Measurements from ENCODE around the gene CIROP. TPM values are rescaled to one million over a fixed set of nuclear protein-coding genes. Genes with fewer than 3 reads are reported as not detected.

Gene CIROP
- total and polyA plus RNA-seq, 4 donors: not detected

DNA sequence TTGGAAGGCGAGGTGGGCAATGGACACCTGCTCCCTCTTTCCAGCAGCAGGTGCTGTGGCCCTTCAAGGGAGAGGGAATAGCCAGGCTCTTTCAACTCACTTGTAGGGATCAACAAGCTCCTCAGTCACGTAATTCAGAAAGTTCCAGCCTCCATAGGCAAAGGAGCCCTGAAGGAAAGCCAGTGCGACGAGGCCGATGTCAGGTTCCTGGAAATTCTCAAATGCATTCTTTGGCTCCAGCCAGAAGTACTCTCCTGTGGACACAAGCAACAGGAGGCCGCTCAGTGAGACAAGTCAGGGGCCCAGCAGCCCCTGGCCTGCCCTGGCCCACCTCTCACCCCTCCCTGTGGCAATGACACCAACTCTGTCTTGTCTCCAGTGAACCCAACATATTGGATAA is 35.6 kb upstream of the CIROP start:
- 83 to 89% methylated on average over 6 of the region's 6 CpGs for WGBS, 2 donors
- TF ChIP-seq, protein P1, sequence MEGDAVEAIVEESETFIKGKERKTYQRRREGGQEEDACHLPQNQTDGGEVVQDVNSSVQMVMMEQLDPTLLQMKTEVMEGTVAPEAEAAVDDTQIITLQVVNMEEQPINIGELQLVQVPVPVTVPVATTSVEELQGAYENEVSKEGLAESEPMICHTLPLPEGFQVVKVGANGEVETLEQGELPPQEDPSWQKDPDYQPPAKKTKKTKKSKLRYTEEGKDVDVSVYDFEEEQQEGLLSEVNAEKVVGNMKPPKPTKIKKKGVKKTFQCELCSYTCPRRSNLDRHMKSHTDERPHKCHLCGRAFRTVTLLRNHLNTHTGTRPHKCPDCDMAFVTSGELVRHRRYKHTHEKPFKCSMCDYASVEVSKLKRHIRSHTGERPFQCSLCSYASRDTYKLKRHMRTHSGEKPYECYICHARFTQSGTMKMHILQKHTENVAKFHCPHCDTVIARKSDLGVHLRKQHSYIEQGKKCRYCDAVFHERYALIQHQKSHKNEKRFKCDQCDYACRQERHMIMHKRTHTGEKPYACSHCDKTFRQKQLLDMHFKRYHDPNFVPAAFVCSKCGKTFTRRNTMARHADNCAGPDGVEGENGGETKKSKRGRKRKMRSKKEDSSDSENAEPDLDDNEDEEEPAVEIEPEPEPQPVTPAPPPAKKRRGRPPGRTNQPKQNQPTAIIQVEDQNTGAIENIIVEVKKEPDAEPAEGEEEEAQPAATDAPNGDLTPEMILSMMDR (IDR thresholded peaks at IDR 0.05; ENCODE audit: control extremely low read depth, extremely low read depth): no peak
- Histone ChIP-seq H3K9me3 (ENCODE audit: control insufficient read depth in 4 of 4, insufficient read depth in 3 of 4, low read length in 3 of 4) (no peaks in the 10 kb centered on the region), H3K4me3 (no peak overlapping the region), H3K9ac (ENCODE audit: insufficient read depth in 1 of 2, low read length in 2 of 2) (no peak overlapping the region), H3K36me3 (ENCODE audit: control insufficient read depth in 4 of 4, insufficient read depth in 4 of 4, low read length in 4 of 4) (peaks cover 0 to 51% (median 24%) of the 10 kb centered on the region in 4 donors), H3K4me1 (ENCODE audit: control insufficient read depth in 5 of 5, insufficient read depth in 5 of 5, low read length in 5 of 5) (peaks cover 0 to 8% (median 4%) of the 10 kb centered on the region in 5 donors), H3K27me3 (ENCODE audit: control insufficient read depth in 3 of 3, insufficient read depth in 3 of 3, low read length in 2 of 3) (no peaks in the 10 kb centered on the region), H3K27ac (ENCODE audit: low read depth in 1 of 2, low read length in 1 of 2) (no peak overlapping the region)
- DNase-seq: peak in 2 of 3 donors; percentile 26 to 53
- ATAC-seq (ENCODE audit: insufficient read depth, low FRiP score): no peak

DNA sequence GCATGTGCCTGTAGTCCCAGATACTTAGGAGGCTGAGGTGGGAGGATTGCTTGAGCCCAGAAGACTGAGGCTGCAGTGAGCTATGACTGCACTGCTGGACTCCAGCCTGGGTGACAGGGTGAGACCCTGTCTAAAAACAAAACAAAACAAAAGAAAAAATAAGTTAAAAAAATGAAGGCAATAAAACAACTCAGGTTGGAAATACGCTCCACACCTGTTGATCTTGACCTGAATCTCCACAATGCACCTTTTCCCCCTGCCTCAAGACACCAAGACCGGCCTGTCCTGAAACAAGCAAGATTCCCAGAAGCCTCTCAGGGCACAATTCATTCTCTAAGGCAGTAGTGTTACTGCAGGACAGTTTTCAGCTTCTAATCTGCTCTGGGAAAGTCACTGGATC is 35.1 kb upstream of the CIROP start:
- no peak overlapping the region for H3K27ac ChIP-seq (ENCODE audit: low read depth in 1 of 2, low read length in 1 of 2)
- H3K36me3 ChIP-seq (ENCODE audit: control insufficient read depth in 4 of 4, insufficient read depth in 4 of 4, low read length in 4 of 4): peaks cover 0 to 51% (median 24%) of the 10 kb centered on the region in 4 donors
- TF ChIP-seq, protein P1 (IDR thresholded peaks at IDR 0.05; ENCODE audit: control extremely low read depth, extremely low read depth): no peak
- no peaks in the 10 kb centered on the region for H3K9me3 ChIP-seq (ENCODE audit: control insufficient read depth in 4 of 4, insufficient read depth in 3 of 4, low read length in 3 of 4)
- no peak for ATAC-seq (ENCODE audit: insufficient read depth, low FRiP score)
- H3K4me3 ChIP-seq: no peak overlapping the region
- H3K27me3 ChIP-seq (ENCODE audit: control insufficient read depth in 3 of 3, insufficient read depth in 3 of 3, low read length in 2 of 3): no peaks in the 10 kb centered on the region
- no peak for DNase-seq
- H3K9ac ChIP-seq (ENCODE audit: insufficient read depth in 1 of 2, low read length in 2 of 2): no peak overlapping the region
- H3K4me1 ChIP-seq (ENCODE audit: control insufficient read depth in 5 of 5, insufficient read depth in 5 of 5, low read length in 5 of 5): peaks cover 0 to 8% (median 4%) of the 10 kb centered on the region in 5 donors
- WGBS, 2 donors: 94 to 96% methylated on average over 2 of the region's 2 CpGs

DNA sequence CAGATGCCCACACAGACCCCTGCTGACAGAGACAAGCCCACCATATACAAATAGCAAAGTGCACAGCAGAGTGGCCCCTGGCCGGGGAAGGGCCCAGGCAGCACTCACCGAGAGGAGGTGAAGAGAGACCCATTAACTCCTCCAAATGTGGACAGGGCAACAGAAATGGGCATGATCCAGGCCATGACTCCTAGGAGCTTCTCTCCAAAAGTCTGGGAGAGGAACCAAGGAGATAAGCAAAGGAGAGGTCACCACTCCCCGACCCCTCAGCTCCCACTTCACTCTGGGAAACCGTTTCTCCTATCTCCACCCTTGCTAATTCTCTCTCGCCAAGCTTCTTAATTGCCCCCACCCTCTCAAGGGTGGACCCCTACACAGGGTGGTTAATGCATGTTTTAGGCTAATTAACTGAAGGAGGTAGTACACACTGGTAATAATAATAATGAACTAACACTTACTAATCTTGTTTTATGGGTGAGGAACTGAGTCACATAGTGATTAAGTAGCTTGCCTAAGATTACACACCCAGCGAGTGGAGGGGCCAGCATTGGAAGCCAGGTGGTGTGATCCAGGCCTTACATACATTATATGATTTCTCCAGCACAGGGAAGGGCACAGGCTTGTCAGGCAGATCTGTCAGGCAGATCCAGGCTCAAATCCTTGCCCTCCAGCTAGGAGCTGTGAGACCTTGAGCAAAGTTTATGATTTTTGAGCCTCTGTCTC is 33.2 kb upstream of the CIROP start:
- no peak overlapping the region for H3K9ac ChIP-seq (ENCODE audit: insufficient read depth in 1 of 2, low read length in 2 of 2)

More for the DNA sequence above, 33.2 kb upstream of the CIROP start:
- Histone ChIP-seq H3K27me3 (ENCODE audit: control insufficient read depth in 3 of 3, insufficient read depth in 3 of 3, low read length in 2 of 3) (no peaks in the 10 kb centered on the region), H3K9me3 (ENCODE audit: control insufficient read depth in 4 of 4, insufficient read depth in 3 of 4, low read length in 3 of 4) (no peaks in the 10 kb centered on the region), H3K36me3 (ENCODE audit: control insufficient read depth in 4 of 4, insufficient read depth in 4 of 4, low read length in 4 of 4) (peaks cover 0 to 43% (median 21%) of the 10 kb centered on the region in 4 donors), H3K4me1 (ENCODE audit: control insufficient read depth in 5 of 5, insufficient read depth in 5 of 5, low read length in 5 of 5) (peaks cover 0 to 7% (median 4%) of the 10 kb centered on the region in 5 donors), H3K4me3 (no peak overlapping the region), H3K27ac (ENCODE audit: low read depth in 1 of 2, low read length in 1 of 2) (peak overlapping the region in 1 of 2 donors; percentile 63)
- DNase-seq (no peak), ATAC-seq (ENCODE audit: insufficient read depth, low FRiP score) (no peak)
- 80 to 89% methylated on average over 6 of the region's 6 CpGs for WGBS, 2 donors
- TF ChIP-seq, protein P1 (IDR thresholded peaks at IDR 0.05; ENCODE audit: control extremely low read depth, extremely low read depth): no peak
